Astrocyte of the cerebellum (primary cell): ENCODE results near the gene ZNF12.

Experiments used
- DNase-seq: peaks from one replicate; pipeline ENCODE4 v3.0.0-alpha.2; 2011; ENCODE audit warnings: low read depth
- H3K4me3 ChIP-seq: 2 replicates; pipeline ENCODE4 v1.5.1; 2011; ENCODE audit warnings: mild to moderate bottlenecking, low read depth, low read length, moderate library complexity
- CTCF ChIP-seq: IDR thresholded peaks from 2 replicates; pipeline ENCODE4 v1.5.1; 2012; ENCODE audit warnings: low read length, low read depth, moderate library complexity, mild to moderate bottlenecking; ENCODE audit errors: missing control alignments
- in situ Hi-C: cut with HindIII; loops from 2 replicates; pipeline ENCODE4 v1.10.0; 2017; ENCODE audit warnings: low sequenced_read_pairs

The ZNF12 gene

GRCh38 chr7:6654113-6654841 lies 52.5 kb downstream of the ZNF12 start:
- no peak overlapping the region for H3K4me3 ChIP-seq
- no peak for TF ChIP-seq CTCF
- in situ Hi-C loops: no loop called here
- DNase-seq: no peak

DNA sequence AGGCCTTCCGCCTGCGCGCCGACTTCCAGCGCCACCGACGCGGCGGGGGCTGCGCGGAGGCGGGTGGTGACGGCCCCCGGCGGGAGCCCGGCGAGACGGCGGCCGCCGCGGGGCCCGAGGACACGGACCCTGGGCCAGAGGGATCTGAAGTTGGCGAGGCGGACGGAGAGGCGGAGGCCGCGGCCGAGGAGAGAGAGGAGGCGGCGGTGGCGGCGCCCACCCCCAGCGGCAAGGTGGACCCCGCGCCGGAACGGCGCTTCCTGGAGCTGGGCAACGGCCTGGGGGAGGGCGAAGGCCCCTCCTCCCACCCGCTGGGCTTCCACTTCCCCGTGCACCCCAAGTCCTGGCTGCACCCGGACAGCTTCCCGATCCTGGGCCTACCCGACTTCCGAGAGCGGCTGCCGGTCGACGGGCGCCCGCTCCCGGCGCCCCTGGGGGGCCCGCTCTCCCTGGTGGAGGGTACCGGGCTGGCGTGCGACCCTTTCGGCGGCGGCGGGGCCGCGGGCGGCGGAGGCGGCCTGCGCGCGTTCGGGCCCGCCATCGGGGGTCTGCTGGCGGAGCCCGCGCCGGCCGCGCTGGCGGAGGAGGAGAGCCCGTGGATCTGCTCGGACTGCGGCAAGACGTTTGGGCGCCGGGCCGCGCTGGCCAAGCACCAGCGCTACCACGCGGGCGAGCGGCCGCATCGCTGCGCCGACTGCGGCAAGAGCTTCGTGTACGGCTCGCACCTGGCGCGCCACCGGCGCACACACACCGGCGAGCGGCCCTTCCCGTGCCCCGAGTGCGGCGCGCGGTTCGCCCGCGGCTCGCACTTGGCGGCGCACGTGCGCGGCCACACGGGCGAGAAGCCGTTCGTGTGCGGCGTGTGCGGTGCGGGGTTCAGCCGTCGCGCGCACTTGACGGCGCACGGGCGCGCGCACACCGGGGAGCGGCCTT lies 53.4 kb downstream of the ZNF12 start:
- no peak for TF ChIP-seq CTCF
- H3K4me3 ChIP-seq: no peak overlapping the region
- in situ Hi-C loops: no loop called here
- DNase-seq: no peak

DNA sequence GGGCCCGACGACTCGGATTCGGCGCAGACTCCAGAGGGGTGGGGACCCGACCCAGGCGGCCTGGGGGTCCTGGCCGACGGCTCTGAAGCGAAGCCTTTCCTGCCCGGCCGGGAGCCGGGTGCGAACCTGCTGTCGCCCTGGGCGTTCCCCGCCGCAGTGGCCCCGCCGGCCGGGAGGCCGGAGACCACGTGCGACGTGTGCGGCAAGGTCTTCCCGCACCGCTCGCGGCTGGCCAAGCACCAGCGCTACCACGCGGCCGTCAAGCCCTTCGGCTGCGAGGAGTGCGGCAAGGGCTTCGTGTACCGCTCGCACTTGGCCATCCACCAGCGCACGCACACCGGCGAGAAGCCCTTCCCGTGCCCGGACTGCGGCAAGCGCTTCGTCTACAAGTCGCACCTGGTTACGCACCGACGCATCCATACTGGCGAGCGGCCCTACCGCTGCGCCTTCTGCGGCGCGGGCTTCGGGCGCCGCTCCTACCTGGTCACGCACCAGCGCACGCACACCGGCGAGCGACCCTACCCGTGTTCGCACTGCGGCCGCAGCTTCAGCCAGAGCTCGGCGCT lies 54.2 kb downstream of the ZNF12 start:
- H3K4me3 ChIP-seq: no peak overlapping the region
- no peak for DNase-seq
- TF ChIP-seq CTCF: no peak
- in situ Hi-C loops: no loop called here

DNA sequence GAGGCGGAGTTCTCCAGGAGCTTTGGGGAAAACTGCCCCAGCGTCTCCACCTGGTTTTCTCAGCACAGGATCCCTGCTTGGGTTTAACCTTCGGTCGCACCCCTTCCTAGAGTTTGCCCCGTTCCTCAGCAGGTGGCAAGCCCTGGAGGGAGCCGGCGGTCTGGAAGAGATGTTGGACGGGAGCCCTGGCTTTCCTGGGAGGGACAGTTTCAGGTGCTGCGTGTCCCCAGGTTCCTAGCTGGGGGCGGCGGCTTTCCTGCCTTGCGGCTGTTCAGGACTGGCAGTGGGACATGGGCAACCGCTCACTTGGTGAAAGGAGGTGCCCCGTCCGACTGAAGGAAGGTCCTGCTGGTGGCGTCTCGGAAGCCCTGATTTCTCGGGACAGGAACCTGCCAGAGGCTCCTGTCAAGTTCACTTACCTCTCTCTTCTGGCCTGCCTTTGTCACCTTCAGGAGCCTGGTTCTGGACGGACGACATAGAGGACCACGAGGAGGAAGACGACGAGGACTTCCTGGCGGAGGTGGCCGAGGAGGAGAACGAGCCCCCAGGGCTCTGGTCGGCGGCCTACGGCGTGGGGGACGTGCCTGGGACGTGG lies 54.8 kb downstream of the ZNF12 start:
- in situ Hi-C loops: no loop called here
- no peak for DNase-seq
- TF ChIP-seq CTCF: no peak
- no peak overlapping the region for H3K4me3 ChIP-seq

- DNase-seq: no peak
- in situ Hi-C loops: no loop called here
- no peak overlapping the region for H3K4me3 ChIP-seq
- no peak for TF ChIP-seq CTCF
Measured at GRCh38 chr7:6650521-6651011, 56.2 kb downstream of the ZNF12 start.

GRCh38 chr7:6650086-6650485 lies 56.7 kb downstream of the ZNF12 start:
- in situ Hi-C loops: no loop called here
- no peak for DNase-seq
- no peak for TF ChIP-seq CTCF
- no peak overlapping the region for H3K4me3 ChIP-seq
